NCI-H510A (cell line): Measurements from ENCODE around the gene MPP4.

Experiments used
- DNase-seq: peaks from one replicate; lab custom pipeline; 2025; lab: John Stamatoyannopoulos, UW

MPP4 gene

DNA sequence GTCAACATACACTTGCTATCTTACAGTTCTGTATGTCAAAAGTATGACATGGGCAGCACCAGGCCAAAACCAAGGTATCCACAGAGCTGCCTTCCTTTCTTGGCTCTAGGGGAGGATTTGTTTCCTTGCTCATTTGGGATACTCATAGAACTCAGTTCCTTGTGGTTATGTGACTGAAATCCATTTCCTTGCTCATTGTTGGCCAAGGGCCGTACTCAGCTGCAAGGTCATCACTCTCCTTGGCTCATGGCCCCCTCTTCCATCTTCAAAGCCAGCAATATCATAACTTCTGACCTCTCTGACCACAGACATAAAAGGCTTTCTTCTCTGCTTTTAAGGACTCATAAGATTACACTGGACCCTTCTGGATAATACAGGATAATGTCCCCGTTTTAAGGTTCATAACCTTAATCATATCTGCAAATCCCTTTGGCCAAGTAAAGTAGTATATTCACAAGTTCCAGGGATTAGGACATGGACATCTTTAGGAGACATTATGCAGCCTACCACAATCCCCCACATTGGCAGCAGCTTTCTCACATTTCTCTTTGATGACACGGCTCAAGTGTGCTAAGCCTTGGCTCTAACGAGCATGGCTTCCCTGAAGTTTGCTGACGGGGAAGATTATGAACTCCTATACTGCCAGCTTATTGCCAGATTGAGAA is 76.0 kb downstream of the MPP4 start:
- DNase-seq = no peak

DNA sequence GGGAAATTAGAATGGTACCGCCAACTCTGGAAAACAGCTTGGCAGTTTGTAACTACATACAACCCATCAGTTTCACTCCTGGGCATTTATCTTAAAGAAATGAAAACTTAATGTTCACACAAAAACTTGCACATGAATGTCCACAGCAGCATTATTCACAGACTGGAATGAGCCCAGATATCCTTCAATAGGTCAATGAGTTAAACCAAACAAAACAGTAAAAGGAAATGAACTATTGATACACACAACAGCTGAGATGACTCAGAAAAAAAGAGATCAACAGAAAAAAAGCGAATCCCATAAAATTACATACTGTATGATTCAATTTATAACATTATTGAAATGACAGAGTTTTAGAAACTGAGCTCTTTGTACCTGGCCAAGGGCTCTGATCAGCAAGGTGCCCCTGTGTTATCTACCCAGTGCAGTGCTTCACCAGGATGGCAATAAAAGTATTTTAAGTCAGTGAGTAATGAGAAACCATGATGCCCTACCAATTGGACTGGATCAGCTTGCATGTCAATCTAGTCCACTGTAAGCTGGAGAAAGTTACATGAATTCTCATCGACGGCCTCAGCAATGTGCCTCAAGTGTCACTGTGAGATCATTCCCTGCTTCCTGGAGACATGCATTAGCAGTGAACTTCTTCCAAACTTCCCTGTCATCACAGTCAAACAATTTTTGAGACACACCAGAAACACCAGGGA is 77.0 kb downstream of the MPP4 start:
- no peak for DNase-seq

DNA sequence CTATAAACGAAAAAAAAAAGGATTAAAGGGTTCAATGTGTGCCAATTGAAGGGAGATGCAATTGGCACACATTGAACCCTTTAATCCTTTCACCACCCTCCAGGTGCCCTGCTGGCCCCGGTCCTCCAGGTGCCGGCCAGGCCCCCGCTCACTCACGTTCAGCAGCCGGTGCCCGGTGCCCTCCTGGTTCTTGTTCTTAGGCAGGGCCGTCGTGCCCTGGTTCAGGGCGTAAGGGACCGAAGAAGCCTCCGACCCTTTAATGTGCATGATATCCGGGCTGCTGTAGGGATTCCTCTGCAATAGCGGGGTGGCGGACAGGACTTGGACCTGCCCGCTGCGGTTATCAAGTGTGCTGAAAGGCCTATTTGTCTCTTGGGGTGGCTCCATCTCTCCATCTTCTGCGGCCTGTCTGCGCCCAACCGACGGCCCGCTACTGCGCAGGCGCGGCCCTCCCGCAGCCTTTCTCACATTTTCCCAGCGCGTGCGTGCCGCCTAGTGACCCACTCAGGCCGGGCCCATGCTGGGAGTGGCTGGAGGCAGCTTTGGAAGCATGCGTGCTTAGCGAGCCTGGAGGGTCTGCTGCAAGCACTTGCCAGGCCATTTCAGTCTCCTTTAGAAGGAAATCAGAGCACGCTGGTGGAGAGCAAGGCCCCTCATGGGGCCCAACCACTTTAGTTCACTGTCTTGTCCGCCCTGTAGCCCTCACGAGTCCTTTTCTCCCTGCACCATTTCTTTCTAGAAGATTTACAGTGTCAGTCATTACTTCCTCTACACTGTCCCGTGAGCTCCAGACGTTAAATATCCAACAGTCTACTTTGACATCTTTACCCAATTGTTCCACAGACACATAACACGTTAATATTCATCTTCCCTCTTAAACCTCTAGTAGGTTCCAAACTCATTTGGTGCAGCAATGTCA is 79.4 kb downstream of the MPP4 start:
- DNase-seq = peak; percentile 42

DNA sequence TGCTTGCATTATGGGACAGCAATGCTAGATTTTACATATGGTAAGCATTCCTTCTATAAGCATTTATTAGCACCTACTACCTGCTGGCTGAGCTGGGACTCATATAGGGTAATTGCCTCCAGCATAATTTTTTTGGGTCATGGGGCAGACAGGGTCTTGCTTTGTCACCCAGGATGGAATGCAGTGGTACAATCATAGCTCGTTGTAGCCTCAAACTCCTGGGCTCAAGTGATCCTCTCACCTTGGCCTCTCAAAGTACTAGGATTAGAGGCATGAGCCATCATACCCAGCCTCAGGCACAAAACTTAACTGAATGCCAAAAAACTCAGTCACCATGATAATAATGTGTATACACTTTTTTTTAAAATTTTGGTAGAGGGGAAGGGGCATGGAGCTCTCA is 90.4 kb downstream of the MPP4 start:
- no peak for DNase-seq

DNA sequence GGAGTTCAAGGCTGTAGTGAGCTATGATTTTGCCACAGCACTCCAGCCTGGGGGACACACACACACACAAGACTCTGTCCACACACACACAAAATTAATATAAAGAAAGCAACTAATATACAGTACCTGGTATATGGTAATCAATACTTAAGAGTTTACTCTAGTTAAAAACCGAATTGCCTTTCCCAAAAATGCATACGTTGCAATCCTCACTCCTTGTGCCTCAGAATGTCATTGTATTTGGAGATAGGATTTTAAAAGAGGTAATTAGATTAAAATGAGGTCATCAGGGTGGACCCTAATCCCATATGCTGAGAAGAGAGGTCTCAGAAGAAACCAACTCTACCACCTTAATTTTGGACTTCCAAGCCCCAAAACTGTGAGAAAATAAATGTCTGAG is 90.9 kb downstream of the MPP4 start:
- no peak for DNase-seq

DNA sequence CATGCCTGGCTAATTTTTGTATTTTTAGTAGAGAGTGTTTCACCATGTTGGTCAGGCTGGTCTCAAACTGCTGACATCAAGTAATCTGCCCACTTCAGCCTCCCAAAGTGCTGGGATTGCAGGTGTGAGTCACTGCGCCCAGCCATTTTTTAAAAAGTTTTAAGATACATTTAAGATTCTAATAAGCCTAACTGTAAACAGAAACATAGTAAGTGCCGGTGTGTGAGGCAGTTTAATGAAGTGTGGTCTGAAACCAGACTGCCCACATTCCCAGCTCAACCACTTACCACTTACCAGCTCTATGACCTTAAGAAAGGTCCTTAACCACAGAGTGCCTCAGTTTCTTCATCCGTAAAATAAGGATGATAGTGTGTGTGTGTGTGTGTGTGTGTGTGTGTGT is 97.5 kb downstream of the MPP4 start:
- no peak for DNase-seq

DNA sequence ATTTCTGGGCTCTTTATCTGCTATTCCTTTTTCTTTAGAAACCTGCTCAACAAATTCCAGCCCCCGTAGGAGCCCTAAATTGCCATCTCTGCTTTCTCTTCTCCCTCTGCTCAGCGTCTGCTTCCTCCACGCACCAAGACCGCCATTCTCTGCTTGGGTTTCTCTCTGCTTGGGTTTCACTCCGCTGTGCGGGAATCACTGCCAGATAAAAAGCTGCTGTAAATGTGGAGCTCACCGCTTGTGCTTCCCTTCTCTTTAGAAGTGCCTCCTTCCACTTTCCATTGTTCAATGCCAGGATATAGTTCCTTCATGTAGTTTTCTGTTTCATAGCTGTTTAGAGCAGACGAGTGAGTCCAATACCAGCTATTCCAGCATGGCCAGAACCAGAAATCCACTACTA is 101.0 kb downstream of the MPP4 start:
- DNase-seq = no peak
